Endothelial cell of umbilical vein (primary cell): Measurements from ENCODE around the gene STIM1. TPM values are rescaled to one million over a fixed set of nuclear protein-coding genes. Genes with fewer than 3 reads are reported as not detected.

ENCODE experiments used
- BruUV-seq: library from RNA; stranded (reverse); fragments of 400-500 nt; replicated peaks from 2 replicates; lab custom pipeline; 2021; lab: Mats Ljungman, UMichigan
- CTCF ChIA-PET: fragments of 300-600, 350-600 bp; sonication (Branson Sonifier 250); formaldehyde crosslinking; loops from one replicate; lab custom pipeline; 2021; ENCODE audit warnings: antibody characterized with exemption, inconsistent platforms; lab: Charles Lee
- POLR2A ChIA-PET: fragments of 300-600, 350-600 bp; sonication (Branson Sonifier 250); formaldehyde crosslinking; loops from one replicate; lab custom pipeline; 2021; ENCODE audit warnings: antibody characterized with exemption, inconsistent platforms; lab: Charles Lee
- DNase-seq: peaks from one replicate; pipeline ENCODE4 v3.0.0-alpha.2; 2011; ENCODE audit warnings: low read depth, low spot score
- FAIRE-seq: peaks from 2 replicates; lab custom pipeline; 2011; peaks lifted over from hg19 to GRCh38; lab: Jason Lieb, UNC
- H2AFZ ChIP-seq: 2 replicates; pipeline ENCODE4 v1.6.0; 2012; ENCODE audit warnings: low read depth, low read length, control low read depth, inconsistent platforms
- H3K27ac ChIP-seq: 2 replicates; pipeline ENCODE4 v1.5.1; 2011; ENCODE audit warnings: low read depth, mild to moderate bottlenecking, control low read depth, low read length, moderate library complexity; ENCODE audit not compliant: insufficient read depth
- H3K27me3 ChIP-seq, 2 experiments: 2 replicates each; pipeline versions ENCODE4 v1.6.0 to v1.6.1; 2011; ENCODE audit warnings: low read length in 2 of 2, mixed read lengths in 1 of 2; ENCODE audit not compliant: control insufficient read depth in 2 of 2, insufficient read depth in 2 of 2
- H3K36me3 ChIP-seq, 2 experiments: 2 replicates in 1 of 2; 3 replicates in 1 of 2; pipeline ENCODE4 v1.5.1; 2011; ENCODE audit warnings: low read length in 2 of 2, mild to moderate bottlenecking in 1 of 2, moderate library complexity in 1 of 2; ENCODE audit not compliant: control insufficient read depth in 2 of 2, insufficient read depth in 2 of 2; ENCODE audit errors: extremely low read depth in 1 of 2
- H3K4me1 ChIP-seq: 3 replicates; pipeline ENCODE4 v1.5.1; 2011; ENCODE audit warnings: mild to moderate bottlenecking, low read length; ENCODE audit not compliant: control insufficient read depth, insufficient read depth; ENCODE audit errors: extremely low read depth
- H3K4me2 ChIP-seq: 2 replicates; pipeline ENCODE4 v1.6.1; 2011; ENCODE audit warnings: low read length, control low read depth, mixed read lengths; ENCODE audit not compliant: insufficient read depth
- H3K4me3 ChIP-seq, 3 experiments: fragments of 200-600 bp in 1 of 3; sonication (generic), shearing (Covaris generic) in 1 of 3; replicated peaks in 1 of 3; 2 replicates each; pipeline ENCODE4 v1.5.1; 2011 to 2016; ENCODE audit warnings: control low read depth in 3 of 3, low read length in 3 of 3, mild to moderate bottlenecking in 2 of 3, inconsistent platforms in 1 of 3, low read depth in 1 of 3, moderate library complexity in 1 of 3; ENCODE audit not compliant: insufficient read depth in 1 of 3
- H3K79me2 ChIP-seq: 2 replicates; pipeline ENCODE4 v1.6.0; 2012; ENCODE audit warnings: low read length, inconsistent platforms; ENCODE audit not compliant: control insufficient read depth, insufficient read depth
- H3K9ac ChIP-seq: replicated peaks from 2 replicates; pipeline ENCODE3; 2011; ENCODE audit warnings: low read length, control low read depth; ENCODE audit not compliant: insufficient read depth; ENCODE audit errors: extremely low read depth
- H3K9me1 ChIP-seq: replicated peaks from 3 replicates; pipeline ENCODE4 v1.6.0; 2011; ENCODE audit warnings: mild to moderate bottlenecking, low read length; ENCODE audit not compliant: control insufficient read depth, insufficient read depth; ENCODE audit errors: extremely low read depth
- H3K9me3 ChIP-seq: replicated peaks from 2 replicates; pipeline ENCODE4 v1.5.1; 2012; ENCODE audit warnings: low read length, inconsistent platforms; ENCODE audit not compliant: control insufficient read depth, insufficient read depth
- H4K20me1 ChIP-seq: replicated peaks from 2 replicates; pipeline ENCODE3; 2011; ENCODE audit warnings: mild to moderate bottlenecking, low read length; ENCODE audit not compliant: control insufficient read depth, insufficient read depth; ENCODE audit errors: extremely low read depth
- EZH2 ChIP-seq: IDR thresholded peaks from 2 replicates; pipeline ENCODE4 v1.6.1; 2012; ENCODE audit warnings: borderline replicate concordance, low read depth, mild to moderate bottlenecking, moderate library complexity, low read length, inconsistent platforms; ENCODE audit not compliant: severe bottlenecking
- FOS ChIP-seq: IDR thresholded peaks from 2 replicates; pipeline ENCODE4 v1.6.1; 2011; ENCODE audit warnings: mild to moderate bottlenecking, low read length, moderate library complexity, borderline replicate concordance; ENCODE audit not compliant: insufficient read depth
- GATA2 ChIP-seq: IDR thresholded peaks from 2 replicates; pipeline ENCODE4 v1.7.0; 2011; ENCODE audit warnings: low read depth, mild to moderate bottlenecking, moderate library complexity, mixed read lengths, low read length; ENCODE audit not compliant: insufficient read length, insufficient read depth
- JUN ChIP-seq: IDR thresholded peaks from 2 replicates; pipeline ENCODE4 v1.6.1; 2011; ENCODE audit warnings: borderline replicate concordance, low read depth; ENCODE audit not compliant: insufficient read length, insufficient read depth
- MYC ChIP-seq: IDR thresholded peaks from one replicate; pipeline ENCODE4 v1.6.1; 2011; ENCODE audit warnings: mild to moderate bottlenecking, low read depth, low read length
- POLR2A ChIP-seq: IDR thresholded peaks from 2 replicates; pipeline ENCODE4 v1.6.1; 2012; ENCODE audit warnings: low read depth, mild to moderate bottlenecking, control low read depth, low read length
- POLR2AphosphoS5 ChIP-seq: IDR thresholded peaks from 2 replicates; pipeline ENCODE4 v1.6.1; 2012; ENCODE audit warnings: low read depth, mild to moderate bottlenecking, control low read depth, low read length, moderate library complexity; ENCODE audit not compliant: insufficient read depth
- dilution Hi-C: fragments of 300-500 bp; cut with MboI; formaldehyde crosslinking; loops from one replicate; pipeline ENCODE4 v1.15.0; 2019; ENCODE audit warnings: low sequenced_read_pairs; ENCODE audit not compliant: extremely low pct_ligation_motif_present
- intact Hi-C: fragments of 100-400 bp; cut with micrococcal nuclease; formaldehyde crosslinking; loops from one replicate; pipeline ENCODE4 v1.10.0; 2022
- polyA plus RNA-seq, 4 experiments: library from polyadenylated mRNA; depleted of rRNA in 3 of 4; stranded (reverse) in 3 of 4; unstranded in 1 of 4; fragments of >200 nt; gene quantifications; 2 replicates each; pipeline versions ENCODE4 v1.2.1 to v1.2.3, GENCODE V29; 2011 to 2012; ENCODE audit warnings: missing spikeins in 1 of 4
- total RNA-seq: library from RNA; stranded (reverse); gene quantifications from 2 replicates; pipeline ENCODE4 v1.2.3, GENCODE V29; 2021
- TF ChIP-seq, protein P1 (sequence below), 2 donors: IDR thresholded peaks; 1 replicate in 1 of 2; 2 replicates in 1 of 2; pipeline ENCODE4 v1.5.1; 2011; ENCODE audit warnings: low read length in 2 of 2, mild to moderate bottlenecking in 2 of 2, moderate library complexity in 2 of 2, control low read depth in 1 of 2, inconsistent platforms in 1 of 2, low read depth in 1 of 2; ENCODE audit not compliant: insufficient read depth in 1 of 2; ENCODE audit errors: extremely low read depth in 1 of 2
- TF ChIP-seq, protein P2 (sequence below): IDR thresholded peaks from 2 replicates; pipeline ENCODE4 v1.6.1; 2011; ENCODE audit not compliant: insufficient read depth, insufficient read length

Gene STIM1
- total and polyA plus RNA-seq, 2 donors (not counting 3 experiments of a cell fraction or from before 2014, with no cell fraction given), result 32.7 to 33.4 TPM

DNA sequence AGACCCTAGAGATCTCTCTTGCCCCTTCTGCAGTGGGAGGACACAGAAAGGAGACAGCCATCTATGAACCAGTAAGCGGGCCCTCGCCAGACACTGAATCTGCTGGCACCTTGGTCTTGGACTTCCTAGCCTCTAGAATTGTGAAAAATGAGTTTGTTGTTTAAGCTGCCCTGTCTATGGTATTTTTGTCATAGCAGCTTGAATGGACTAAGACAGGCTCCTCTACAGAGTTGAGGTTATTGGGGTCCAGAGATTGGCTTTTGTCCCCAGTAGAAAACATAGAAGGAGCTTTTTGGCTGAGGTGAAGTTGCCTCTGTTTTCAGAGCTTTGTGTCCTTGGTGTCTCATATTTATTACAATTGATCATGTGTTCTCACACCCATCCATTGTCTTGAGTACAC, 77.2 kb downstream of the STIM1 start:
- Histone ChIP-seq H3K79me2 (no peaks in the 10 kb centered on the region), H3K9me3 (no peaks in the 10 kb centered on the region), H3K4me1 (no peaks in the 10 kb centered on the region), H3K9ac (no peak overlapping the region), H3K27ac (no peak overlapping the region), H3K4me3 (no peak overlapping the region), H3K4me2 (no peak overlapping the region), H3K36me3 (no peaks in the 10 kb centered on the region), H2AFZ (no peak overlapping the region), H3K9me1 (no peaks in the 10 kb centered on the region), H3K27me3 (no peaks in the 10 kb centered on the region), H4K20me1 (no peaks in the 10 kb centered on the region)
- TF ChIP-seq POLR2AphosphoS5 (no peak), MYC (no peak), GATA2 (no peak), POLR2A (no peak), JUN (no peak), EZH2 (no peak), FOS (no peak)
- TF ChIP-seq, protein P1, sequence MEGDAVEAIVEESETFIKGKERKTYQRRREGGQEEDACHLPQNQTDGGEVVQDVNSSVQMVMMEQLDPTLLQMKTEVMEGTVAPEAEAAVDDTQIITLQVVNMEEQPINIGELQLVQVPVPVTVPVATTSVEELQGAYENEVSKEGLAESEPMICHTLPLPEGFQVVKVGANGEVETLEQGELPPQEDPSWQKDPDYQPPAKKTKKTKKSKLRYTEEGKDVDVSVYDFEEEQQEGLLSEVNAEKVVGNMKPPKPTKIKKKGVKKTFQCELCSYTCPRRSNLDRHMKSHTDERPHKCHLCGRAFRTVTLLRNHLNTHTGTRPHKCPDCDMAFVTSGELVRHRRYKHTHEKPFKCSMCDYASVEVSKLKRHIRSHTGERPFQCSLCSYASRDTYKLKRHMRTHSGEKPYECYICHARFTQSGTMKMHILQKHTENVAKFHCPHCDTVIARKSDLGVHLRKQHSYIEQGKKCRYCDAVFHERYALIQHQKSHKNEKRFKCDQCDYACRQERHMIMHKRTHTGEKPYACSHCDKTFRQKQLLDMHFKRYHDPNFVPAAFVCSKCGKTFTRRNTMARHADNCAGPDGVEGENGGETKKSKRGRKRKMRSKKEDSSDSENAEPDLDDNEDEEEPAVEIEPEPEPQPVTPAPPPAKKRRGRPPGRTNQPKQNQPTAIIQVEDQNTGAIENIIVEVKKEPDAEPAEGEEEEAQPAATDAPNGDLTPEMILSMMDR (IDR thresholded peaks at IDR 0.05; ENCODE audit: extremely low read depth in 1 of 2, insufficient read depth in 1 of 2, low read depth in 1 of 2, low read length in 2 of 2), result no peak
- TF ChIP-seq, protein P2, sequence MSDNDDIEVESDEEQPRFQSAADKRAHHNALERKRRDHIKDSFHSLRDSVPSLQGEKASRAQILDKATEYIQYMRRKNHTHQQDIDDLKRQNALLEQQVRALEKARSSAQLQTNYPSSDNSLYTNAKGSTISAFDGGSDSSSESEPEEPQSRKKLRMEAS, result no peak
- CTCF ChIA-PET, result interaction anchor here (0.8 to 1.0 kb wide), 2 partner anchors 78 to 140 kb away, joined by 3 read pairs; no protein-coding TSS in a partner anchor
- POLR2A ChIA-PET, result no interaction called here
- dilution Hi-C loops (no loop called here), intact Hi-C loops (no loop called here)
- no peak for FAIRE-seq
- no peak for DNase-seq
- no TSS peak for BruUV-seq
